HEK293 (cell line): ENCODE data around the gene SYTL1.

Source experiments
- HIC1 ChIP-seq: fragments of 450-650 bp; formaldehyde crosslinking; IDR thresholded peaks from 2 replicates; pipeline ENCODE4 v1.5.1; 2016; ENCODE audit warnings: missing biosample characterization, missing genetic modification characterization
- KLF16 ChIP-seq: fragments of 450-650 bp; formaldehyde crosslinking; IDR thresholded peaks from 2 replicates; pipeline ENCODE4 v1.5.1; 2017; ENCODE audit warnings: missing biosample characterization, missing genetic modification characterization
- KLF17 ChIP-seq: fragments of 450-650 bp; formaldehyde crosslinking; IDR thresholded peaks from 2 replicates; pipeline ENCODE4 v1.5.1; 2016; ENCODE audit warnings: missing biosample characterization, missing genetic modification characterization
- OSR2 ChIP-seq: fragments of 450-650 bp; formaldehyde crosslinking; IDR thresholded peaks from 2 replicates; pipeline ENCODE4 v1.5.1; 2016; ENCODE audit warnings: missing biosample characterization, missing genetic modification characterization
- PBX3 ChIP-seq: sonication (generic); formaldehyde crosslinking; IDR thresholded peaks from 2 replicates; pipeline ENCODE4 v1.8.1; 2022; ENCODE audit warnings: mild to moderate bottlenecking, moderate library complexity, missing genetic modification reagents
- PRDM1 ChIP-seq: fragments of 450-650 bp; formaldehyde crosslinking; IDR thresholded peaks from 2 replicates; pipeline ENCODE4; 2016; ENCODE audit warnings: missing biosample characterization, missing genetic modification characterization
- PRDM10 ChIP-seq: fragments of 450-650 bp; formaldehyde crosslinking; IDR thresholded peaks from 2 replicates; pipeline ENCODE4 v1.5.1; 2016; ENCODE audit warnings: missing biosample characterization, missing genetic modification characterization
- PRDM2 ChIP-seq: fragments of 450-650 bp; formaldehyde crosslinking; IDR thresholded peaks from 2 replicates; pipeline ENCODE4 v1.5.1; 2016; ENCODE audit warnings: missing biosample characterization, missing genetic modification characterization, borderline replicate concordance
- SCRT1 ChIP-seq: fragments of 450-650 bp; formaldehyde crosslinking; IDR thresholded peaks from 2 replicates; pipeline ENCODE4 v1.5.1; 2016; ENCODE audit warnings: missing biosample characterization, missing genetic modification characterization, borderline replicate concordance
- YY2 ChIP-seq: fragments of 450-650 bp; formaldehyde crosslinking; IDR thresholded peaks from 2 replicates; pipeline ENCODE4 v1.5.1; 2016; ENCODE audit warnings: missing biosample characterization, missing genetic modification characterization
- ZBTB20 ChIP-seq: fragments of 450-650 bp; formaldehyde crosslinking; IDR thresholded peaks from 2 replicates; pipeline ENCODE4 v1.5.1; 2016; ENCODE audit warnings: missing biosample characterization, missing genetic modification characterization
- ZBTB44 ChIP-seq: fragments of 450-650 bp; IDR thresholded peaks from 2 replicates; pipeline ENCODE4 v1.5.1; 2018; ENCODE audit warnings: missing biosample characterization, mild to moderate bottlenecking, missing genetic modification characterization
- ZBTB7A ChIP-seq: fragments of 450-650 bp; formaldehyde crosslinking; IDR thresholded peaks from 2 replicates; pipeline ENCODE4 v1.5.1; 2016; ENCODE audit warnings: low read depth, missing biosample characterization, missing genetic modification characterization
- ZNF423 ChIP-seq: fragments of 450-650 bp; formaldehyde crosslinking; IDR thresholded peaks from 2 replicates; pipeline ENCODE4 v1.5.1; 2016; ENCODE audit warnings: missing biosample characterization, missing genetic modification characterization
- ZNF510 ChIP-seq: fragments of 450-650 bp; formaldehyde crosslinking; IDR thresholded peaks from 2 replicates; pipeline ENCODE4 v1.5.1; 2018; ENCODE audit warnings: mild to moderate bottlenecking, missing genetic modification characterization, missing biosample characterization; ENCODE audit not compliant: insufficient replicate concordance
- ZNF560 ChIP-seq: fragments of 450-650 bp; formaldehyde crosslinking; IDR thresholded peaks from 2 replicates; pipeline ENCODE4 v1.5.1; 2017; ENCODE audit warnings: missing biosample characterization, missing genetic modification characterization, borderline replicate concordance
- ZNF571 ChIP-seq: fragments of 450-650 bp; formaldehyde crosslinking; IDR thresholded peaks from 2 replicates; pipeline ENCODE4 v1.5.0; 2017; ENCODE audit warnings: missing biosample characterization, missing genetic modification characterization
- ZSCAN5A ChIP-seq: fragments of 450-650 bp; formaldehyde crosslinking; IDR thresholded peaks from 2 replicates; pipeline ENCODE4 v1.5.1; 2016; ENCODE audit warnings: missing biosample characterization, missing genetic modification characterization

Gene SYTL1

GRCh38 chr1:27348861-27349783 lies 7.3 kb downstream of the SYTL1 start (continued):
- TF ChIP-seq ZBTB44 (tag by site-specific recombination) (no peak), KLF16 (tag by site-specific recombination) (peak; percentile 74; the same call in 1 of the 2 replicates), ZBTB20 (peak; percentile 70), PRDM10 (0 out of 2 replicates have a peak, but pooled peaks have one; percentile 24), ZNF571 (tag by site-specific recombination) (no peak), ZBTB7A (tag by site-specific recombination) (peak; percentile 53; the same call in 1 of the 2 replicates), PRDM1 (tag by site-specific recombination) (no peak), HIC1 (tag by site-specific recombination) (peak; percentile 39; the same call in 1 of the 2 replicates), PRDM2 (tag by site-specific recombination) (no peak), KLF17 (tag by site-specific recombination) (peak; percentile 58; the same call in 1 of the 2 replicates), YY2 (tag by site-specific recombination) (no peak), ZNF560 (tag by site-specific recombination) (no peak), ZNF423 (no peak), ZSCAN5A (no peak), ZNF510 (no peak), PBX3 (CRISPR knock-in tag) (0 out of 2 replicates have a peak, but pooled peaks have one; percentile 58), SCRT1 (tag by site-specific recombination) (peak; percentile 90), OSR2 (peak; percentile 31; the same call in 1 of the 2 replicates)
